GM12865 (cell line): Measurements from ENCODE around the gene MLANA.

Experiments
- DNase-seq: peaks from one replicate; pipeline ENCODE4 v3.0.0; 2010; ENCODE audit warnings: low read depth
- H3K4me3 ChIP-seq: 2 replicates; pipeline ENCODE4 v1.5.1; 2011; ENCODE audit warnings: mild to moderate bottlenecking, low read depth, low read length, control low read depth
- TF ChIP-seq, protein P1 (sequence below): IDR thresholded peaks from 2 replicates; pipeline ENCODE4 v1.5.1; 2011; ENCODE audit warnings: low read length, control low read depth, low read depth, inconsistent platforms; ENCODE audit not compliant: insufficient read depth; ENCODE audit errors: missing control alignments

Gene MLANA

DNA sequence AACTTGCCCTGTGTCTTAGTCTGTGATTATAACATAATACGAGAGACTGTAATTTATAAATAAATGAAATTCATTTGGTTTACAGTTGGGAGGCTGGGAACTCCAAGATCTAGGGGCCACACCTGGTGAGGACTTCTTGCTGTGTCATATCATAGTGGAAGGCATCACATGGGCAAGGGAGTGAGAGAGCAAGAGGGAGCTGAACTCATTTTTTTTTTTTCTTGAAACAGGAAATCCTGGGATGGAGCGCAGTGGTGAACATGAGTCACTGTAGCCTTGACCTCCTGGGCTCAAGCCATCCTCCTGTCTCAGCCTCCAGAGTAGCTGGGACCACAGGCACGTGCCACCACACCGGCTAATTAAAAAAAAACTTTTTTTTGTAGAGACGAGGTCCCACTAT lies 7.2 kb downstream of the MLANA start:
- no peak for DNase-seq
- no peak overlapping the region for H3K4me3 ChIP-seq
- TF ChIP-seq, protein P1, sequence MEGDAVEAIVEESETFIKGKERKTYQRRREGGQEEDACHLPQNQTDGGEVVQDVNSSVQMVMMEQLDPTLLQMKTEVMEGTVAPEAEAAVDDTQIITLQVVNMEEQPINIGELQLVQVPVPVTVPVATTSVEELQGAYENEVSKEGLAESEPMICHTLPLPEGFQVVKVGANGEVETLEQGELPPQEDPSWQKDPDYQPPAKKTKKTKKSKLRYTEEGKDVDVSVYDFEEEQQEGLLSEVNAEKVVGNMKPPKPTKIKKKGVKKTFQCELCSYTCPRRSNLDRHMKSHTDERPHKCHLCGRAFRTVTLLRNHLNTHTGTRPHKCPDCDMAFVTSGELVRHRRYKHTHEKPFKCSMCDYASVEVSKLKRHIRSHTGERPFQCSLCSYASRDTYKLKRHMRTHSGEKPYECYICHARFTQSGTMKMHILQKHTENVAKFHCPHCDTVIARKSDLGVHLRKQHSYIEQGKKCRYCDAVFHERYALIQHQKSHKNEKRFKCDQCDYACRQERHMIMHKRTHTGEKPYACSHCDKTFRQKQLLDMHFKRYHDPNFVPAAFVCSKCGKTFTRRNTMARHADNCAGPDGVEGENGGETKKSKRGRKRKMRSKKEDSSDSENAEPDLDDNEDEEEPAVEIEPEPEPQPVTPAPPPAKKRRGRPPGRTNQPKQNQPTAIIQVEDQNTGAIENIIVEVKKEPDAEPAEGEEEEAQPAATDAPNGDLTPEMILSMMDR, result no peak

DNA sequence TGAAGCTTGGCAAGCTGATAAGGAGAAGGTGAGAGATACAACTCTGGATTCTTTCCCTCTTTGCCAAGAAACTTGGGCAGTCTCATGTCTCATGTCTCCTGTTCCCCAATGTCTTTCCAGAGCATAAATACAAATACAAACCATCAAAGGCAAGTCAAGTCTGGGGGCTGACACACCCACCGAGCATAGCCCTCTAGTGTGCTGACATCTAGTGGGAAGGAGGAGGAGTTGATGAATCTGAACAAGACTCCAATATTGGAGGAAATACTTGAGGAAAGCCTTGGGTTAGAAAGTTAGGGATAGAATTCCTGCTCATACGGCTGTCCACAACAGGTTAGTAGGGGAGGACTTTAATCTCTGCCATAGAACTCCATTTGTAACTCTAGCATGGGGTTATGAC lies 8.6 kb downstream of the MLANA start:
- no peak for DNase-seq
- H3K4me3 ChIP-seq, result no peak overlapping the region

DNA sequence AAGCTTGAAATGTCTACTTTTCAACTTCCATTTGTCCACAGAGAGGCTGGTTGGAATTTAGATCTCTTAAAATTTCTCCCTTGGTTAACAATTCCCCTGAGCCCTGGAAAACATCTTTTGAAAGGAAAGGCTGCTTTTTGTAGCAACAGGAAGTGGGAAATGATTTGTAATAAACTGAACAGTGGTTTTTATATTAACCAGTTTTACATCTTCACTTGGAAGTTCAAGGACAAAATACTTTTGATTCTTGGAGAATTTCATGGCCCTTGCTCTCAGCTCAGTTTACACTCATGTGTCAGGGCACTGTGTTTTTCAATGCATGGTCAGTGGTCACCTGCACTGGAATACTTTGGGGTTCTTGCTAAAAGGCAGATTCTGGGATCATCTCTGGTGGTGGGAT lies 9.9 kb downstream of the MLANA start:
- H3K4me3 ChIP-seq, result no peak overlapping the region
- TF ChIP-seq, protein P1, result no peak
- DNase-seq, result no peak

More for the DNA sequence above, 8.6 kb downstream of the MLANA start:
- TF ChIP-seq, protein P1, result no peak

DNA sequence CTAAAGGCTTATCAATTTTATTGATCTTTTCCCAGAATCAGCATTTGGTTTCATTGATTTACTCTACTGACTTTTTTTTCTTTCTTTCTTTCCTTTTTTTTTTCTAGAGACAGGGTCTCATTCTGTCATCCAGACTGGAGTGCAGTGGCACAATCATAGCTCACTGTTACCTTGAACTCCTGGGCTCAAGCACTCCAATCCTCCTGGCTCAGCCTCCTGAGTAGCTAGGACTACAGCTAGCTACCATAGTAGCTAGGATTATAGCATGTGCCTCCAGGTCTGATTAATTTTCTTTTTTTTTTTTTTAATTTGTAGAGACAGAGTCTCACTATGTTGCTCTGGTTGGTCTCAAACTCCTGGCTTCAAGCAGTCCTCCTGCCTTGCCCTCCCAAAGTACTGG lies 11.7 kb downstream of the MLANA start:
- no peak for DNase-seq
- no peak overlapping the region for H3K4me3 ChIP-seq
- TF ChIP-seq, protein P1, result no peak

DNA sequence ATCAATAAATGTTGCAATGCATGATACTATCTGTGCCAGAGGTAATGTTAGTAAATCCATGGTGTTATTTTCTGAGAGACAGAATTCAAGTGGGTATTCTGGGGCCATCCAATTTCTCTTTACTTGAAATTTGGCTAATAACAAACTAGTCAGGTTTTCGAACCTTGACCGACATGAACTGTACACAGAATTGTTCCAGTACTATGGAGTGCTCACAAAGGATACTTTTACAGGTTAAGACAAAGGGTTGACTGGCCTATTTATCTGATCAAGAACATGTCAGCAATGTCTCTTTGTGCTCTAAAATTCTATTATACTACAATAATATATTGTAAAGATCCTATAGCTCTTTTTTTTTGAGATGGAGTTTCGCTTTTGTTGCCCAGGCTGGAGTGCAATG lies 18.2 kb downstream of the MLANA start:
- TF ChIP-seq, protein P1, result no peak
- DNase-seq, result no peak
- H3K4me3 ChIP-seq, result no peak overlapping the region

DNA sequence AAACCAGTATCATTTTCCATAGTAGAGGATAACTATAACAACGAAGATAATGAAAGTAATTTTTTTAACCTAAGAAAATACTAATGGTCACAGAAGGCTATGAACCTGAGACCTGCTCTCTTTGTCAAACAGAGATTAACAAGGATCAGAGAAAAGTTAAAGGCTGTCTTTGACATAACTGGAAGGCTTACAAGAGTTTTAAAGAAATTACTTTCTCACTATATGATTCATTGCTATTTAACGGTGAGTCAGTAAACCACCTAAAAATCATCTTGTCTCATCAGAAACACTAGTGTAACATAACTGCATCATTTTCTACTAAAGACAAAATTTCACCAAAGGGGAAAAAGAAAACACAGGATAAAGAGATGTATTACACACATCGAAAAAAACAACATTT lies 19.3 kb downstream of the MLANA start:
- H3K4me3 ChIP-seq, result no peak overlapping the region
- TF ChIP-seq, protein P1, result no peak
- no peak for DNase-seq

DNA sequence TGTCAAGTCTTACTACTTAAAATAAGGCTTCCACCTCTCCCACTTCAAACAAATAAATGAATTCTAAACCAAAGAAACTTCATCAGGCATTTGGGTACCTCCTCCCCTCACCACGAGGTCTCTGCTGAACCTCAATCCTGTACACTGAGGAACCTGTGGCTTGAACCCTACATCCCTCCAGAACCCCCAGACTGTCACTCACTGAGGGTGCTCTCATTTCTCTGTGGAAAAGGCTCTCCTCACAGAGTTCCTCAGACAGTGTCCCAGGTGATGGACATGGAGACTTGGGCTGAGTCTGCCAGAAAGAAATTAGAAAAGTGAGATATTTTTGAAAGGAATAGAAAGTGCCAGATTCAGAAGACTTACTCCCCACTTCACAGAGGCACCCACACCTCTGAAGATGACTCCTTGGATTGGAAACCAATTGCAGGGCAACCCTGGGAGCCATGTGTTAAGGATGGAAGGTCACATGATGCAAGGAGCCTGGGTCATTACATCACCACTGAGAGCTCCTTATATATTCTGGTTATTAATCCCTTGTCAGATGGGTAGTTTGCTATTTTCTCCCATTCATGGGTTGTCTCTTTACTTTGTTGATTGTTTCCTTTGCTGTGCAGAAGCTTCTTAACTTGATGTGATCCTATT lies 19.8 kb downstream of the MLANA start:
- TF ChIP-seq, protein P1, result no peak
- H3K4me3 ChIP-seq, result no peak overlapping the region
- DNase-seq, result no peak
